ENCODE measurements around the gene FHDC1. TPM values are rescaled to one million over a fixed set of nuclear protein-coding genes. Genes with fewer than 3 reads are reported as not detected.
A peak's percentile ranks its signal among the peaks of the same experiment; 100 is the strongest.

The FHDC1 gene, protein sequence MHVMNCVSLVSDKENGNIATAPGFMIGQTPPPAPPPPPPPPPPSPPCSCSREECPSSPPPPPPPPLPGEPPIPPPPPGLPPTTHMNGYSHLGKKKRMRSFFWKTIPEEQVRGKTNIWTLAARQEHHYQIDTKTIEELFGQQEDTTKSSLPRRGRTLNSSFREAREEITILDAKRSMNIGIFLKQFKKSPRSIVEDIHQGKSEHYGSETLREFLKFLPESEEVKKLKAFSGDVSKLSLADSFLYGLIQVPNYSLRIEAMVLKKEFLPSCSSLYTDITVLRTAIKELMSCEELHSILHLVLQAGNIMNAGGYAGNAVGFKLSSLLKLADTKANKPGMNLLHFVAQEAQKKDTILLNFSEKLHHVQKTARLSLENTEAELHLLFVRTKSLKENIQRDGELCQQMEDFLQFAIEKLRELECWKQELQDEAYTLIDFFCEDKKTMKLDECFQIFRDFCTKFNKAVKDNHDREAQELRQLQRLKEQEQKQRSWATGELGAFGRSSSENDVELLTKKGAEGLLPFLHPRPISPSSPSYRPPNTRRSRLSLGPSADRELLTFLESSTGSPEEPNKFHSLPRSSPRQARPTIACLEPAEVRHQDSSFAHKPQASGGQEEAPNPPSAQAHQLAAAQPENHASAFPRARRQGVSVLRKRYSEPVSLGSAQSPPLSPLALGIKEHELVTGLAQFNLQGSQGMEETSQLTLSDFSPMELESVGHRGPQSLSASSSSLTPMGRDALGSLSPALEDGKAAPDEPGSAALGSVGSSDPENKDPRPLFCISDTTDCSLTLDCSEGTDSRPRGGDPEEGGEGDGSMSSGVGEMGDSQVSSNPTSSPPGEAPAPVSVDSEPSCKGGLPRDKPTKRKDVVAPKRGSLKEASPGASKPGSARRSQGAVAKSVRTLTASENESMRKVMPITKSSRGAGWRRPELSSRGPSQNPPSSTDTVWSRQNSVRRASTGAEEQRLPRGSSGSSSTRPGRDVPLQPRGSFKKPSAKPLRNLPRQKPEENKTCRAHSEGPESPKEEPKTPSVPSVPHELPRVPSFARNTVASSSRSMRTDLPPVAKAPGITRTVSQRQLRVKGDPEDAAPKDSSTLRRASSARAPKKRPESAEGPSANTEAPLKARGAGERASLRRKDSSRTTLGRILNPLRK
- total RNA-seq (2022), result 2.0 and 2.7 TPM in 2 replicates
- Bru-seq, nascent RNA, result percentile 45 among the genes with signal in this experiment
- percentile 53 among the genes with signal in this experiment for BruChase-seq, experiment 1, labeled RNA remaining after a 6-hour chase
- BruChase-seq, experiment 2, labeled RNA remaining after a 2-hour chase, result percentile 48 among the genes with signal in this experiment
- long read RNA-seq, full-length matches to known transcripts, result 1 of 2 reads
- long read RNA-seq, partial matches to known transcripts, result 0 of 2 reads
- long read RNA-seq, other reads (novel, unspliced or antisense), result 1 of 2 reads

DNA sequence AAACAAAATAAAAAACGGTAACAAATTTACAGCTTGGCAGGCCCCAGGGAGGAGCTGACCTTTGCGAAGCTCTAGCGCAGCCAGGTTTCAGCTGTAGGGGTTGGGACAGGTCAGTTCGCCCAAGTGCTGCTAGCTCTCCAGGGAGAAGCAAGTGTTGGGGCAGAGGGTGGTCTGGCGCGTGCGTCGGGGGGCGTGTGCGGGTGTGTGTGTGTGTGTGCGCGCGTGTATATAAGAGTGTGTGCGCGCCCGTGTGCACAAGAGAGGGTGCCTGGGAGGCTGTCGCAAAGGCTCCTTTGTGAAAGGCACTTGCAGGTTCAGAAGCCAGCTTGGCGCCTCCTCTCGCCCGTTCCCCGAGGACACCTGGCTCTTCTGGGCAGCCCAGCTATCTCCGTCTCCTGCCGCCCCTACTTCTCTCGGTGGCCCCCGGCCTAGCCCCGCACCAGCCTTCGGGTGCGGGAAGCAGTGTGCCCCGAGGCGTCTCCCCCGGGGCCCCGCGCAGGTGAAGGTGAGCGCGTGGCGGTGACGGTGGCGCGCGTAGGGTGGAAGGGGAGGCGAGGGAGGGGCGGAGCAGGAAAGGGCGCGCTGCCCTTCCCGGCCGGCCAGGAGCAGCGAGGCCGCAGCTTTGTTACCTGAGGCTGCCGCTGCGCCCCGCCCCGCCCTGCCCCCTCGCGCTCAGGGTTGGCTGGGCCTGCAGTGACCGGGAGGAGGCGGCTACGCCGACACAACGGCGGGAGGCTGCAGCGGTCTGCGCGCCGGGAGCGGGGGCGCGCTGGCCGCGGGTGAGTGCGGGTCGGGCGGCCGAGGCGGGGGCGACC lies at the start of gene FHDC1:
Gene FHDC1, plus strand, starts transcription at position 693 of the 815 bp plus-strand sequence. CDS start 6,735 bp downstream, outside the sequence.
- no TSS peak for BruUV-seq (replicated peaks)

DNA sequence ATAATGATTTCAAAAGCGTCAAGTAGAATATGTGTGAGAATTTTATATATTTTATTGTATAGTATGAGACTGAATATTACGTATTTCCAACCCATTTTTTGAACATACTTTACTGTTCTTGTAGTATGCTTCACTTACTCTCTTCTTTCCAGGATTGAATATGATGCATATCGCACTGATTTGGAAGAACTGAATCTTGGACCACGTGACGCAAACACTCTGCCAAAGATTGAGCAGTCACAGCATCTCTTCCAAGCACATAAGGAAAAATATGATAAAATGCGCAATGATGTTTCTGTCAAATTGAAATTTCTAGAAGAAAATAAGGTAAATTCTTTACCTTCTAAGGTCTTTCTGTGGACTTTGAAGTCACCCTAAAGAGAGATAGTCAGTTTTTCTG lies 48.1 kb upstream of the FHDC1 start:
- Mint-ChIP-seq H3K36me3 (ENCODE audit: insufficient read depth, unreplicated experiment) (peaks cover 32% of the 10 kb centered on the region), H3K4me1 (ENCODE audit: insufficient read depth, unreplicated experiment) (no peaks in the 10 kb centered on the region), H3K27ac (ENCODE audit: low read depth, unreplicated experiment) (no peak overlapping the region), H3K4me3 (ENCODE audit: unreplicated experiment) (no peak overlapping the region), H3K9me3 (ENCODE audit: unreplicated experiment) (no peaks in the 10 kb centered on the region), H3K27me3 (ENCODE audit: insufficient read depth, unreplicated experiment) (no peaks in the 10 kb centered on the region)
- intact Hi-C loops (cut with micrococcal nuclease), result no loop called here
- DNase-seq (ENCODE audit: unreplicated experiment), result no peak
- ChIA-PET CTCF (no interaction called here), POLR2A (no interaction called here)
- TF ChIP-seq, protein P1, sequence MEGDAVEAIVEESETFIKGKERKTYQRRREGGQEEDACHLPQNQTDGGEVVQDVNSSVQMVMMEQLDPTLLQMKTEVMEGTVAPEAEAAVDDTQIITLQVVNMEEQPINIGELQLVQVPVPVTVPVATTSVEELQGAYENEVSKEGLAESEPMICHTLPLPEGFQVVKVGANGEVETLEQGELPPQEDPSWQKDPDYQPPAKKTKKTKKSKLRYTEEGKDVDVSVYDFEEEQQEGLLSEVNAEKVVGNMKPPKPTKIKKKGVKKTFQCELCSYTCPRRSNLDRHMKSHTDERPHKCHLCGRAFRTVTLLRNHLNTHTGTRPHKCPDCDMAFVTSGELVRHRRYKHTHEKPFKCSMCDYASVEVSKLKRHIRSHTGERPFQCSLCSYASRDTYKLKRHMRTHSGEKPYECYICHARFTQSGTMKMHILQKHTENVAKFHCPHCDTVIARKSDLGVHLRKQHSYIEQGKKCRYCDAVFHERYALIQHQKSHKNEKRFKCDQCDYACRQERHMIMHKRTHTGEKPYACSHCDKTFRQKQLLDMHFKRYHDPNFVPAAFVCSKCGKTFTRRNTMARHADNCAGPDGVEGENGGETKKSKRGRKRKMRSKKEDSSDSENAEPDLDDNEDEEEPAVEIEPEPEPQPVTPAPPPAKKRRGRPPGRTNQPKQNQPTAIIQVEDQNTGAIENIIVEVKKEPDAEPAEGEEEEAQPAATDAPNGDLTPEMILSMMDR (IDR thresholded peaks at IDR 0.05; ENCODE audit: unreplicated experiment), result no peak
- BruUV-seq (replicated peaks), result no TSS peak

More for the DNA sequence above, at the start of gene FHDC1:
- Mint-ChIP-seq H3K36me3 (ENCODE audit: insufficient read depth, unreplicated experiment) (no peaks in the 10 kb centered on the region), H3K27ac (ENCODE audit: low read depth, unreplicated experiment) (no peak within 1 kb of the TSS), H3K4me1 (ENCODE audit: insufficient read depth, unreplicated experiment) (peaks cover 16% of the 10 kb centered on the region), H3K4me3 (ENCODE audit: unreplicated experiment) (peak within 1 kb of the TSS; percentile 84), H3K27me3 (ENCODE audit: insufficient read depth, unreplicated experiment) (no peaks in the 10 kb centered on the region), H3K9me3 (ENCODE audit: unreplicated experiment) (no peaks in the 10 kb centered on the region)
- DNase-seq (ENCODE audit: unreplicated experiment), result peak; percentile 84
- CTCF ChIA-PET, result interaction anchor here (0.6 to 2.2 kb wide), 11 partner anchors 11 to 709 kb away, joined by 3 to 12 read pairs (median 5); no protein-coding TSS in a partner anchor
- POLR2A ChIA-PET, result interaction anchor here (0.8 to 3.9 kb wide), 20 partner anchors 9 to 192 kb away, joined by 3 to 49 read pairs (median 6); partner anchors contain the start of gene TIGD4
- intact Hi-C loops (cut with micrococcal nuclease), result loop anchor here (1.0 to 5.0 kb wide), 4 partner anchors 36 to 193 kb away; no protein-coding TSS in a partner anchor
- TF ChIP-seq, protein P1 (IDR thresholded peaks at IDR 0.05; ENCODE audit: unreplicated experiment), result no peak

DNA sequence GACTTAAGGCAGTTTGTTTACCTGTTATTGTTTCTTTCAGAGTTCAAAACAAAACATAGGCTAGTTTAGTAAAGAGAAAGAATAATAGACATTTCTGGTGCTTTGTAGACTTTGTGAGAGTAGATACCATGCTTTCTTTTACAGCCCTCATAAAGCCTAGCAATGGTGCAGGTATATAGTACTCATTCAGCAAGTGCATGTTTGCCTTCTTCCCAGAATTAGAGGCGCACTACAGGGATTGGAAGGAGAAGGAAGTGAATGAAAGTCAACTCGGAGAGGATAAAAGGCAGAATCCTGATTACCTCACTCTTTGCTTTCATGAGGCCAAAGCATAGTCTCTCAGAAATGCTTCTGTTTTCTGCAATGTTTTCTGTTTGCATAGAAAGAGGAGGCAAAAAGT lies 43.1 kb upstream of the FHDC1 start:
- POLR2A ChIA-PET, result no interaction called here
- intact Hi-C loops (cut with micrococcal nuclease), result no loop called here
- H3K27me3 Mint-ChIP-seq (ENCODE audit: insufficient read depth, unreplicated experiment), result no peaks in the 10 kb centered on the region
- no peaks in the 10 kb centered on the region for H3K9me3 Mint-ChIP-seq (ENCODE audit: unreplicated experiment)
- BruUV-seq (replicated peaks), result no TSS peak
- CTCF ChIA-PET, result interaction anchor here (0.6 to 1.5 kb wide), 5 partner anchors 38 to 239 kb away, joined by 3 to 4 read pairs (median 3); no protein-coding TSS in a partner anchor
- H3K27ac Mint-ChIP-seq (ENCODE audit: low read depth, unreplicated experiment), result no peak overlapping the region
- peaks cover 23% of the 10 kb centered on the region for H3K4me1 Mint-ChIP-seq (ENCODE audit: insufficient read depth, unreplicated experiment)
- no peak for DNase-seq (ENCODE audit: unreplicated experiment)
- H3K4me3 Mint-ChIP-seq (ENCODE audit: unreplicated experiment), result no peak overlapping the region
- TF ChIP-seq, protein P1 (IDR thresholded peaks at IDR 0.05; ENCODE audit: unreplicated experiment), result no peak
- H3K36me3 Mint-ChIP-seq (ENCODE audit: insufficient read depth, unreplicated experiment), result peaks cover 27% of the 10 kb centered on the region
